Activated T-cell treated with anti-CD3 and anti-CD28 coated beads, Interleukin-2, amount 50 U/mL, for 72 hours (primary cell): ENCODE data around the gene FBXO8. TPM values are rescaled to one million over a fixed set of nuclear protein-coding genes. Genes with fewer than 3 reads are reported as not detected.

ENCODE experiments used
- ATAC-seq, 2 donors: fragments of 150-1000 bp; cut with Tn5 transposase; replicated peaks in 1 of 2; 2 replicates each; pipeline ENCODE4 v1.10.0; 2021; ENCODE audit warnings: moderate library complexity in 2 of 2, mild to moderate bottlenecking in 1 of 2
- DNase-seq, 2 donors: peaks; one replicate each; pipeline ENCODE4 v3.0.0; 2021 to 2022; ENCODE audit warnings: mixed read lengths in 1 of 2
- H3K27ac Mint-ChIP-seq: one replicate; pipeline ENCODE4 v1.8.0; 2022; ENCODE audit warnings: mild to moderate bottlenecking, moderate library complexity, mixed read lengths
- H3K27me3 Mint-ChIP-seq: one replicate; pipeline ENCODE4 v1.8.0; 2022; ENCODE audit warnings: low read depth, mixed read lengths
- H3K36me3 Mint-ChIP-seq, 2 donors: one replicate each; pipeline ENCODE4 v1.8.0; 2022; ENCODE audit warnings: mixed read lengths in 2 of 2, mild to moderate bottlenecking in 1 of 2; ENCODE audit not compliant: insufficient read depth in 2 of 2
- H3K4me1 Mint-ChIP-seq: one replicate; pipeline ENCODE4 v1.8.0; 2022; ENCODE audit warnings: low read depth, mixed read lengths
- H3K4me3 Mint-ChIP-seq, 2 donors: one replicate each; pipeline ENCODE4 v1.8.0; 2022; ENCODE audit warnings: mild to moderate bottlenecking in 2 of 2, mixed read lengths in 2 of 2, moderate library complexity in 2 of 2
- H3K9me3 Mint-ChIP-seq, 2 donors: one replicate each; pipeline ENCODE4 v1.8.0; 2022; ENCODE audit warnings: mixed read lengths in 2 of 2
- total RNA-seq, 2 donors: library from RNA; stranded (reverse); gene quantifications; one replicate each; pipeline ENCODE4 v1.2.3, GENCODE V29; 2022

Gene FBXO8
- total RNA-seq, 2 donors from 2014 or later = 25.5 to 26.0 TPM

DNA sequence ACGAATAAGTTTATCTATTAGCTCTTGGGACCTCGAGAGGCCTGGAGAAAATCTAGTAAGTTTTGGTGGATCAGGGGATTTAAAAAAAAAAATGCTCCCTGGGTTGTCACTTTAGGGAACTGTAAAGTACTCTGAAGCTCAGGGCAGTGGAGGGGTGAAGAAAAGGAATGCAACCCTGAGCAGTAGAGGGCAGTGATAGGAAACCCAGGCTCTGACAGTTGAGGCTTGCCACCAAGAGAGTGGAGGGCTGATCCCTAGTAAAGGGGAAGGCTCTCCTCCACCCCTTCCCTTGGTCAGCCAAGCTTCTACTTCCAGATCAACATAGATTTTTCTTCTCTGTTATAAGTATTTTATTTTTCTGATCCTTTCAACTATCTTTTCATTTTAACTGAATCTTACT, 73.1 kb downstream of the FBXO8 start:
- Mint-ChIP-seq H3K27me3 (peaks cover 78% of the 10 kb centered on the region), H3K27ac (no peak overlapping the region), H3K4me1 (peaks cover 27% of the 10 kb centered on the region), H3K9me3 (no peaks in the 10 kb centered on the region), H3K4me3 (no peak overlapping the region), H3K36me3 (no peaks in the 10 kb centered on the region)
- DNase-seq (no peak), ATAC-seq (no peak)

DNA sequence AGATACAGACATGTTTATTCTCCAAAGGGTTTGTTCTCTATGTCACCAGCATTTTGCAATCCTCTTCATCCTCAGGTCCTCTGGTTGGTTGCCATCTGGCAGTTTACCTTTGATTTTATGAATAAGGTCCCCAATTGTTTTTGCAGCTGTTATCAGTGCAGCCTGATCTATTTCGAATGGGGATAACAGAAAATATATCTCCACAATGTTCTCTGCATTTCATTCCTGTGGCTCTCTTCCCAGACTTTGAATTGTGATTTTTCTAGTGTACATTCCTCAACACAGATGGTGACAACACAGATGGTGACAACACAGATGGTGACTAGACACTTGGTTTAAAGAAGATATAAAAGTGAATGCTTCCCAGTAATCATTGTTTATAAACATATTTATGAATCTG, 74.1 kb downstream of the FBXO8 start:
- Mint-ChIP-seq H3K4me1 (peaks cover 20% of the 10 kb centered on the region), H3K27me3 (peaks cover 79% of the 10 kb centered on the region), H3K36me3 (no peaks in the 10 kb centered on the region), H3K9me3 (no peaks in the 10 kb centered on the region), H3K27ac (no peak overlapping the region), H3K4me3 (no peak overlapping the region)
- DNase-seq (no peak), ATAC-seq (no peak)

- H3K4me3 Mint-ChIP-seq = no peak overlapping the region
- H3K27me3 Mint-ChIP-seq = peaks cover 68% of the 10 kb centered on the region
- DNase-seq (no peak), ATAC-seq (no peak)
- H3K27ac Mint-ChIP-seq = no peak overlapping the region
- H3K36me3 Mint-ChIP-seq = no peaks in the 10 kb centered on the region
- no peaks in the 10 kb centered on the region for H3K9me3 Mint-ChIP-seq
- H3K4me1 Mint-ChIP-seq = peaks cover 10% of the 10 kb centered on the region
Measured at GRCh38 chr4:174207367-174207766, 76.1 kb downstream of the FBXO8 start.

DNA sequence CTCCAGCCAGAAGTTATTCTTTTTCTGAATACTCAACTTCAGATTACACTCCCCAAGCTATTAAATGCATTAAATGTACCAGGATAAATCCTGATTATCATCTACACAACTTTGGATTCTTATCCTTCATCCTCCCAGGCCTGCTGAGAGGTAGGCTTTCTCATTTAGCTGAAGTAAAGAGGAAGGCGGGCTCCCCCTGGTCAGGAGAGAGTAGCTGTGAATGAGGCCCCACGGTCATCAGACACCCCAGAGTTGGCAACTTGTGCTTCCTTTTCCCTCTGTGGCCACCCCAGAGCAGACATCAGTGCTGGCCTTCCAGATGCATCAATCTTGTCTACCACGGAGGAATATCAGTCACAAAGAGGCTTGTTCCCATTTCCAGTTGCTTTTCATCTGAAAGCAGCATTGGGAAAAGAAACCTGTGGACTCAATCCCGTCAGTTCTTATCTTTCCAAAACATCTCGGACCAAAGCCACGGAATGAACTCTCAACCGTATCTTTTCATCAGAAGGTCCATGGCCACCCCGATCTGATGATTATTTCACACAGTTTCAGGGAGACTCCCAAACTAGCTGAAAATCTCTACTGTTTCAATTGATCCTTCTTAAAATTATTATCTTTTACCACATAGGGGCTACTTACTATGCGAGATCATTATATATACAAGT, 79.2 kb downstream of the FBXO8 start:
- Mint-ChIP-seq H3K4me3 (no peak overlapping the region), H3K27ac (no peak overlapping the region), H3K27me3 (peaks cover 38% of the 10 kb centered on the region), H3K36me3 (no peaks in the 10 kb centered on the region), H3K4me1 (no peaks in the 10 kb centered on the region), H3K9me3 (no peaks in the 10 kb centered on the region)
- ATAC-seq (no peak), DNase-seq (no peak)

DNA sequence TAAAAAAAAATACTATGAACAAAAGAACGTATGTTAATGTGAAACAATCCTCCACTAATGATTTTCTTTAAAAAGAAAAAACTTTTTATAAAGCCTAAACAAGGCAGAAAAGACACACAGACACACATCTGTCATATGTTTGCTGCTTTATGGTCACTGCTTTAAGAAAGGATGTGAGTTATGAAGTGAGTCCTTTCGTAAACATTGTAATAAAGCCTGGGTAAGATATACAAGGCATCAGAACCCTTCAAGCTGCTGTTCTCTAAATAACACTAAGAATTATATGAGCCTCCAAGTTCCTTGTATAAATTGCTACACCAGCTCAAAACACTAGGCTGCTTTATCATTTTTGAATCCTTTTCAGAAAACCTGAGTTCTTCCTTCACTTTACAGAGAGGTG, 81.6 kb downstream of the FBXO8 start:
- Mint-ChIP-seq H3K27ac (no peak overlapping the region), H3K9me3 (no peaks in the 10 kb centered on the region), H3K4me1 (no peaks in the 10 kb centered on the region), H3K27me3 (peaks cover 27% of the 10 kb centered on the region), H3K36me3 (no peaks in the 10 kb centered on the region), H3K4me3 (no peak overlapping the region)
- ATAC-seq (no peak), DNase-seq (no peak)

- H3K4me1 Mint-ChIP-seq = no peaks in the 10 kb centered on the region
- no peak overlapping the region for H3K4me3 Mint-ChIP-seq
- no peaks in the 10 kb centered on the region for H3K9me3 Mint-ChIP-seq
- DNase-seq = no peak
- no peak overlapping the region for H3K27ac Mint-ChIP-seq
- no peak for ATAC-seq
- H3K27me3 Mint-ChIP-seq = peaks cover 30% of the 10 kb centered on the region
- no peaks in the 10 kb centered on the region for H3K36me3 Mint-ChIP-seq
Measured at GRCh38 chr4:174199735-174200134, 83.7 kb downstream of the FBXO8 start.

DNA sequence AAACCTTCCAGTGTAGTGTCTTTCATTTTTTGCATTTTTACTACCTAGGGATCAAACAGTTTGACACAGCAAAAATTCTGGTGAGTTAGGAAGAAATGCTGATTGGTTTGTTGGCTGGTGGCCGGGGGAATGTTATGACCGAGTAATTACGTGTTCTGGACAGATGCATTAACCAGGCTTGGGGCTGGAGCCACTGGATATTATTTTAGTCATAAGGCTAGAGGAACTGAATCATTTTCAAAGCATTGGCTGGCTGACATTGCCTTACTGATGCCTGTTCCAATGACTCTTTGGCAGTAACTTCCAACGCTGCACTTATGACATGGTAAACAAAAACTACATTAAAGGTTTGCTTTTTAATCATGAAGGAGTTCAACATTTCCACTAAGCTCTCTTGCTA, 84.6 kb downstream of the FBXO8 start:
- no peaks in the 10 kb centered on the region for H3K9me3 Mint-ChIP-seq
- H3K4me1 Mint-ChIP-seq = no peaks in the 10 kb centered on the region
- peaks cover 26% of the 10 kb centered on the region for H3K27me3 Mint-ChIP-seq
- no peak overlapping the region for H3K4me3 Mint-ChIP-seq
- no peak overlapping the region for H3K27ac Mint-ChIP-seq
- H3K36me3 Mint-ChIP-seq = no peaks in the 10 kb centered on the region
- no peak for ATAC-seq
- no peak for DNase-seq

GRCh38 chr4:174198396-174198795, 85.1 kb downstream of the FBXO8 start:
- H3K9me3 Mint-ChIP-seq = no peaks in the 10 kb centered on the region
- H3K4me3 Mint-ChIP-seq = no peak overlapping the region
- no peak overlapping the region for H3K27ac Mint-ChIP-seq
- peaks cover 27% of the 10 kb centered on the region for H3K27me3 Mint-ChIP-seq
- ATAC-seq (no peak), DNase-seq (no peak)
- H3K4me1 Mint-ChIP-seq = no peaks in the 10 kb centered on the region
- no peaks in the 10 kb centered on the region for H3K36me3 Mint-ChIP-seq

DNA sequence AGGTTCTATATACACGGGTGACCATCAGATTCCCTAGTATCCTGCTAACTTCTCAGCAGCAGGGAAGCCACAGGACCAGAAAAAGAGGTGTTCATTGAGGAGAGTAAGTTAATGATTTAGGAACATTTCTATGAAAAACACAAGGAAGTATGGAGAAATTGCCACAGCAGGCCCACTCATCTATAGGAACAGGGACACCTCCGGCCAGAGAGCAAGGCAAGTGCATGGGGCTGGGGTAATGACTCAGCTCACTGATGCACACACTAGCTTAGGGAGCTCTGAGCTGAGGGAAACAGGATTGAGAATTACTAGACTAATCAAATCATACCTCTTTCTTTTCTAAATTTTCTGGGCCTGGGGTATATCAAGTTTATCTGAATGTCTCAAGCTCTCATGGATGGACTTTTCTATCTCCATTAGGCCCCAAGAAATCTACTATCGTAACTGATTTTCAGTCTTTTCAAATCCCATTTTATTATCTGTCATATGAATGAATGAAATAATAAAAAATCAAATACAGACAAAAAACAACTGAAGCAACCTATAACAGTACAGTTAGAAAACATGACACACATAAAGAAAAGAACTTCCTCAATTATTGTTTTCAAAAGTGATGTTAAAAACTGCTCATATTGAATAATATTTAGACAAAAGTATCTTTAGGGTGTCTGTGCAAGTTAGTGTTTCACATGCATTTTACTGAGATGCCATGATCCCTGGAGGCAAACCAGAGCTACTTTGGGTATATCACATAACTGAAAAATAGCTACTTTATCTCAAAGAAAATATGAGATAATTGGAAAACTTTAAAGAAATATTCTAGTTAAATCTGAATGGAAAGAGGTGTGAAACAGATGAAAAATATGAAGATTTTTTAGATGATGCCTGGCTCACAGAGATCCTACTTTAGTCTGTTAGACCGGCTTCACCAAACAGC, 89.8 kb downstream of the FBXO8 start:
- Mint-ChIP-seq H3K36me3 (no peaks in the 10 kb centered on the region), H3K27ac (no peak overlapping the region), H3K4me3 (no peak overlapping the region), H3K9me3 (peaks cover 0 to 2% of the 10 kb centered on the region in 2 donors), H3K27me3 (peaks cover 32% of the 10 kb centered on the region), H3K4me1 (no peaks in the 10 kb centered on the region)
- no peak for DNase-seq
- ATAC-seq = no peak

GRCh38 chr4:174192943-174193342, 90.5 kb downstream of the FBXO8 start:
- H3K27me3 Mint-ChIP-seq = peaks cover 32% of the 10 kb centered on the region
- peaks cover 0 to 2% of the 10 kb centered on the region in 2 donors for H3K9me3 Mint-ChIP-seq
- ATAC-seq (no peak), DNase-seq (no peak)
- H3K36me3 Mint-ChIP-seq = no peaks in the 10 kb centered on the region
- no peak overlapping the region for H3K4me3 Mint-ChIP-seq
- H3K27ac Mint-ChIP-seq = no peak overlapping the region
- H3K4me1 Mint-ChIP-seq = no peaks in the 10 kb centered on the region

GRCh38 chr4:174190832-174191500, 92.5 kb downstream of the FBXO8 start:
- DNase-seq (no peak), ATAC-seq (no peak)
- Mint-ChIP-seq H3K27ac (no peak overlapping the region), H3K4me3 (no peak overlapping the region), H3K9me3 (peaks cover 0 to 2% of the 10 kb centered on the region in 2 donors), H3K36me3 (no peaks in the 10 kb centered on the region), H3K27me3 (peaks cover 32% of the 10 kb centered on the region), H3K4me1 (no peaks in the 10 kb centered on the region)

GRCh38 chr4:174189392-174190015, 94.0 kb downstream of the FBXO8 start:
- Mint-ChIP-seq H3K36me3 (no peaks in the 10 kb centered on the region), H3K27me3 (peaks cover 32% of the 10 kb centered on the region), H3K4me1 (no peaks in the 10 kb centered on the region), H3K9me3 (peaks cover 0 to 2% of the 10 kb centered on the region in 2 donors), H3K27ac (no peak overlapping the region), H3K4me3 (no peak overlapping the region)
- ATAC-seq (no peak), DNase-seq (no peak)
